Sigmoid colon (tissue), 4 donors: Measurements from ENCODE around the gene MBOAT7.

Source experiments
- CTCF ChIP-seq, 4 experiments: fragments of 450-650 bp in 3 of 4; fragments of 200-600 bp in 1 of 4; IDR thresholded peaks; one replicate each; pipeline ENCODE4 v1.5.1; 2016 to 2019; ENCODE audit warnings: antibody characterized with exemption in 4 of 4, mild to moderate bottlenecking in 3 of 4, moderate library complexity in 2 of 4
- POLR2A ChIP-seq, 2 donors: fragments of 450-650 bp; IDR thresholded peaks; one replicate each; pipeline ENCODE4 v1.6.1; 2016; ENCODE audit warnings: antibody characterized with exemption in 2 of 2, mild to moderate bottlenecking in 2 of 2, moderate library complexity in 2 of 2
- POLR2AphosphoS5 ChIP-seq, 4 donors: sonication (generic); formaldehyde crosslinking; IDR thresholded peaks; one replicate each; pipeline ENCODE4 v1.6.1; 2017; ENCODE audit warnings: antibody characterized with exemption in 4 of 4

- TF ChIP-seq CTCF (IDR thresholded peaks at IDR 0.05) (no peak), POLR2A (IDR thresholded peaks at IDR 0.05) (no peak), POLR2AphosphoS5 (IDR thresholded peaks at IDR 0.05) (no peak)
Observed at GRCh38 chr19:54197121-54197520, 7.7 kb upstream of the MBOAT7 start.
